ENCODE measurements around the gene NCKAP5.

DNA sequence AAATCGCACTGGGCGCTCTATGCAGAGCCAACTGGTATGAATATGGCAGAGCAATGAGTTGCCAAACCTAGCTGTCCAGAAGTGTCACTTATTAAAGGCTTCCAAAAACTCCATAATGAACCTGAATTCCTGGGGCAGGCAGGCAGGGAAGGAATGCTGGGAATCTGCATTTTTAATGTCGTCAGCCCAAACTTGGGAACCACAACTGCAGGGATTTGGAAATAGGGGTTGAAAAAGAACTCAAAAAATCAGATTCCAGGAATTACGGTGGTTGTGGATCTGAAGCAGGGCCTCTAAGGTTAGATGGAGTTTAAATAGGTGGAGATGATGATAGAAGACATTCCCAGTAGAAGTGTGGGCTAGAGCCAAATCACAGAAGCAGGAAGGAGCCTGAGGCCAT is 15.0 kb downstream of the NCKAP5 start:
- no peak for TF ChIP-seq CTCF (conservative IDR thresholded peaks at IDR 0.05; ENCODE audit: low read depth, low read length)
- no peak for TF ChIP-seq EZH2phosphoT487 (IDR thresholded peaks at IDR 0.05; ENCODE audit: borderline replicate concordance, low read length)
- no peak for TF ChIP-seq EZH2 (IDR thresholded peaks at IDR 0.05; ENCODE audit: low read length, unreplicated experiment)

All from PC-3 (cell line).